HG03342 (cell line): ENCODE measurements around the gene GPR85.
"Not testable (repeated sequence)": the region's sequence is repeated elsewhere in the genome, so short reads cannot be mapped to it uniquely, and the experiment has no call there.

Experiments
- ATAC-seq: cut with Tn5 transposase; IDR thresholded peaks from one replicate; pipeline ENCODE4 v1.9.1; 2021; ENCODE audit warnings: mild to moderate bottlenecking, moderate library complexity; ENCODE audit not compliant: unreplicated experiment

GPR85 gene

GRCh38 chr7:113084496-113085172 is 2.0 kb downstream of the GPR85 start:
- ATAC-seq: no peak

- no peak for ATAC-seq
These were observed 2.7 kb downstream of the GPR85 start for GRCh38 chr7:113083816-113084495.

DNA sequence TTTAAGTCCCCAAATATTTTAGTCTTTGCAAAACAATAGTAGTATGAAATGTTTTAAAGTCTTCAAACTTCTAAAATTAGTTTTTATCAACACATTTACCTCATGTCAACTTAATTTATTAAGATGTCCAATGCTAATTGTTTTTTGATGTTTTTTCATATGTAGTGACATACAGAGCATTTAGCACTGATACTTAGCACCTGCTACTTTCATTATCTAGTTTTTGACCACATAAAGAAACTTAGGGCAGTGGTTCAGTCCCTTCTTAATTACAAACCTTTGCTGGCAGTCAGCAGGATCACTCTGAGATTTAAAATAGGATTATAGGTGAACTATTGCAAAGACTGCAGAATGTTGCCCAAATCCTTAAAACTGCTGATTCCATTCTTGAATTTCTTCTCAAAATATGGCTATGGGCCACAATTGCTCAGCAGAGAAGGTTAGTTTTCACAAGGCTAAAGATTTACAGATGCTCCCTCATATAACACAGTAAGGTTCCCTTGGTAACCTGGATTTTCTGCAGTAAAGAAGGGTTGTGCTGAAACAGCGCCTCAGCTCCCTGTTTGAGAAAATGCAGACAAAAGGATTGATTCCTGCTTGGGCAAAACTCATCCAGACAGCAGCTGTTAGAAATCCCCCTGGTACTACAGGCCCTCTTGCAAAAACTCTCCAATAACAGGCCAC is 3.4 kb downstream of the GPR85 start:
- ATAC-seq: peak; percentile 44

GRCh38 chr7:113078331-113078730 is 8.3 kb downstream of the GPR85 start:
- no peak for ATAC-seq

DNA sequence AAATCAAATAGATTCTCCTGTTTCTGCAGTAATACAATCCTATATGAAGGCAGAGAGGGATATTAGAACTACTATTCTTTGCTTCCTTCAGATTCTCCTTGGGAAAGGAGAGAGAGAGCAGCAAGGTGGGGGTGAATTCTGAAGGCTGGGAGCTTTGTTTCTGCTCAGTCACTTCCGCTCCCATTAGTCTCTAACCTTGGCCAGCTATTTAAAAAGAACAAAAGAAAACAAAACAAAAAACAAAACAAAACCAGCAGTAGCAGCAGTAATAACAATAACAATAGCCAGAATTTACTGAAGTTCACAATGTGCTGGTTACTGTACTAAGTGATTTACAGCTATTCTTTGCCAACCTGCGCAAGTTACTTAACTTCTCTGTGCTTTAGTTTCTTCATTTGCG is 9.9 kb downstream of the GPR85 start:
- no peak for ATAC-seq

DNA sequence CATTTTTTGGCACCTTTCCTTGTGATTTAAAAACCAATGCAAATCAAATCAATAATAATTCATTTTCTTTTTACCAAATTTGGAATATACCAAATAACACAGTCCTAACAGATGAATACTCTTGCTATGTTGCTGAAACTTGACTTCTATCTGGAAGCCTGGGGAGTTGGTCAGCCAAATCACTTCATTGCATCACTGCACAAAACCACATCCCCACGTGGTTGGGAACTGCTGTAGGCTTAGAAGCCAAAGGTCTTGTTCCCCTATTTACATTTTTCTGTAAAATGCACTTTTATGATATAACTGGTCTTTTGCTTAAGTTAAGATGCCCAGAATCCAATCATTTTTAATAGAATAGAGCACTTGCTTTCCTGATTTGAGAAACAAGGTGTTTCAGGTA is 15.2 kb downstream of the GPR85 start:
- ATAC-seq: peak; percentile 63

- ATAC-seq: no peak
These were observed 24.1 kb downstream of the GPR85 start for GRCh38 chr7:113062499-113062898.

- peak; percentile 55 for ATAC-seq
These were observed 26.5 kb downstream of the GPR85 start for GRCh38 chr7:113060100-113060499.

GRCh38 chr7:113054938-113055337 is 31.7 kb downstream of the GPR85 start:
- ATAC-seq: no peak

DNA sequence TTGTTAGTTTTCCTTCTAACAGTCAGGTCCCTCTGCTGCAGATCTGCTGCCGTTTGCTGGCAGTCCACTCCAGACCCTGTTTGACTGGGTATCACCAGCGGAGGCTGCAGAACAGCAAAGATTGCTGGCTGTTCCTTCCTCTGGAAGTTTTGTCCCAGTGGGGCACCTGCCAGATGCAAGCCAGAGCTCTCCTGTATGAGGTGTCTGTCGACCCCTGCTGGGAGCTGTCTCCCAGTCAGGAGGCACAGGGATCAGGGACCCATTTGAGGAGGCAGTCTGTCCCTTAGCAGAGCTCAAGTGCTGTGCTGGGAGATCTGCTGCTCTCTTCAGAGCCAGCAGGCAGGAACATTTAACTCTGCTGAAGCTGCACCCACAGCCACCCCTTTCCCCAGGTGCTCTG is 32.4 kb downstream of the GPR85 start:
- not testable (repeated sequence) for ATAC-seq

- ATAC-seq: not testable (repeated sequence)
These were observed 37.4 kb downstream of the GPR85 start for GRCh38 chr7:113049221-113049620.

- ATAC-seq: no peak
These were observed 40.2 kb downstream of the GPR85 start for GRCh38 chr7:113046453-113046852.

- ATAC-seq: no peak
These were observed 41.2 kb downstream of the GPR85 start for GRCh38 chr7:113045379-113045778.

DNA sequence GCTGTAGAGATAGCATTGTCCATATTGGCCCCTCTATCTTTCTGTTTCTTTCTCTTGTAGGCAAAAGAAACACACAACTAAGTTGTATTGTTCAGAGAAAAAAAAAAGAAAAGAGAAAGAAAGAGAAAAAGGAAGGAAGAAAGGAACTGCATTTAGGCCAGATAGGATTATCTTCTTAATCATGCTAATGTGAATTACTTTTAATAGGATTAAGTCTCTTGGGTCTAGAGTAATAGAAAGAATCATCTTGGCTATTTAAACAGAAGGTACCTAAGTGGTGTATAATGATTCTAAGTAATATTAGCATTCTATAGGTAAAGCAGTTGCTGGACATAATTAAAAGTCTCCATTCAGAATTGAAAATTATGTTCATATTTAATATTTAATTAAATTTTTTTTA is 42.2 kb downstream of the GPR85 start:
- ATAC-seq: no peak

GRCh38 chr7:113040849-113041248 is 45.8 kb downstream of the GPR85 start:
- no peak for ATAC-seq

GRCh38 chr7:113033959-113034358 is 52.7 kb downstream of the GPR85 start:
- no peak for ATAC-seq
